BLaER1 treated with 17β-estradiol and CSF1 and Interleukin-3, amounts not matched to agents 10 nM and 100 nM (cell line): ENCODE results near the gene TET1.

ENCODE experiments used
- H3K27ac ChIP-seq, 11 experiments: shearing (Covaris generic); formaldehyde crosslinking; 2 replicates each; pipeline ENCODE4 v1.8.1; 2022
- H3K27me3 ChIP-seq, 11 experiments: shearing (Covaris generic); formaldehyde crosslinking; 2 replicates each; pipeline ENCODE4 v1.8.1; 2022
- H3K36me3 ChIP-seq, 11 experiments: shearing (Covaris generic); formaldehyde crosslinking; 2 replicates each; pipeline ENCODE4 v1.8.1; 2022
- H3K4me1 ChIP-seq, 10 experiments: shearing (Covaris generic); formaldehyde crosslinking; 2 replicates each; pipeline ENCODE4 v1.8.1; 2022
- H3K4me2 ChIP-seq, 11 experiments: shearing (Covaris generic); formaldehyde crosslinking; 2 replicates each; pipeline ENCODE4 v1.8.1; 2022
- H3K4me3 ChIP-seq, 10 experiments: shearing (Covaris generic); formaldehyde crosslinking; 2 replicates each; pipeline ENCODE4 v1.8.1; 2022
- H3K9ac ChIP-seq, 11 experiments: shearing (Covaris generic); formaldehyde crosslinking; 2 replicates each; pipeline ENCODE4 v1.8.1; 2022
- H3K9me3 ChIP-seq, 11 experiments: shearing (Covaris generic); formaldehyde crosslinking; replicated peaks in 1 of 11; 2 replicates each; pipeline ENCODE4 v1.8.1; 2022
- H4K20me1 ChIP-seq, 11 experiments: shearing (Covaris generic); formaldehyde crosslinking; 2 replicates each; pipeline ENCODE4 v1.8.1; 2022
- Cebpa-rat ChIP-seq, 11 experiments: shearing (Covaris generic); IDR thresholded peaks; 2 replicates each; pipeline ENCODE4 v1.8.1; 2022

TET1 gene

DNA sequence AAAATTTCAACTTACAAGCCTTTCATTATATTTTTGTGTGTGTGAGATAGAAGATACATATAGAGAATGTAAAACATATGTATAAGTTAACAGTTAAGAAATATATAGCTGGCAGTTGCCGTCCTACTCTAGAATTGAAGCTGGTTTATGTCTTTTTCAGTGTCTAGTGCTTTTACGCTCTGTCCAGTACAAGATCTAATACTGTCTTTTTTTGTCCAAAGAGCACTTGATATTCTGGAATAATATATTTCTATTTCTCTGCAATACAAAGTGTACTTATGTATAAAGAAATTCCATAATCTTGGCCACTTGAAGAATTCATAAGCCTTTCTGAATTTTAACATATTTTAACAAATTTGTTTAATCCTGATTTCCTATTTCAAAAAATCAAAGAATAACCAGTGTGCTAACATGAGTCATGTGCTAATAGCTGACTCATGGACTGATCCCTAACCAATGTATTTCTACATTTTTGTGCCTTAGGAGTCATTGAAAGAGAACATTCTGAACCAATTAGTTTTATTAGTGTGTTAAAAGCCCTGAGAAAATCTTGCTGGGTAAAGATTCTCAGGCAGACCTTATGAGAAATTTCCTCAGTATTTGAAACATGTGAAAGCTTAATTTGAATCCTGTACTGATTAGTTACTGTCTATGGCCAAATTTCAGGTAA lies 87.7 kb downstream of the TET1 start:
- Histone ChIP-seq H3K4me2 (no peak overlapping the region), H3K9ac (no peak overlapping the region), H4K20me1 (no peaks in the 10 kb centered on the region; a peak in 1 of 22 replicates), H3K4me3 (no peak overlapping the region), H3K9me3 (no peaks in the 10 kb centered on the region), H3K27me3 (no peaks in the 10 kb centered on the region), H3K36me3 (no peaks in the 10 kb centered on the region), H3K27ac (no peak overlapping the region), H3K4me1 (no peaks in the 10 kb centered on the region)
- TF ChIP-seq Cebpa-rat (IDR thresholded peaks at IDR 0.05), result no peak

DNA sequence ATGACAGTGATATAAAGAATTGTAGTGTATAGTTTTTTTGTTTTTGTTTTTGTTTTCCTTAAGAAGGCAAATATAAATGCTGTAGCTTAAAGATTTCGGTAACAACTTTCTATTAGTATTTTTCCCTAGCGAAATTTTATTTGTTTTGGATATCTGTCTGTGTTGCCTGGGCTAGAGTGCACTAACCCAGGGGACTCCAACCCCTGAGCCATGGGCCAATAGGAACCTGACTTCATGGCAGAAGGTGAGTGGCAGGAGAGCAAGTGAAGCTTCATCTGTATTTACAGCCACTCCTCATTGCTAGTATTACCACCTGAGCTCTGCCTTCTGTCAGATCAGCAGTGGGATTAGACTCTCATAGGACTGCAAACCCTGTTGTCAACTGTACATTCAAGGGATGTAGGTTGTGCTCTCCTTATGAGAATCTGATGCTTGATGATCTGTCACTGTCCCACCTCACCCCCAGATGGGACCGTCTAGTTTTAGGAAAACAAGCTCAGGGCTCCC lies 95.5 kb downstream of the TET1 start:
- no peaks in the 10 kb centered on the region for H3K4me1 ChIP-seq
- H3K4me2 ChIP-seq, result no peak overlapping the region
- no peak for TF ChIP-seq Cebpa-rat (IDR thresholded peaks at IDR 0.05)
- no peak overlapping the region for H3K4me3 ChIP-seq
- H3K27me3 ChIP-seq, result no peaks in the 10 kb centered on the region
- H3K9ac ChIP-seq, result no peak overlapping the region
- peaks cover 0 to 11% (median 4%) of the 10 kb centered on the region in 11 experiments; a peak in 7 of 22 replicates for H3K9me3 ChIP-seq
- no peaks in the 10 kb centered on the region for H4K20me1 ChIP-seq
- no peak overlapping the region for H3K27ac ChIP-seq
- no peaks in the 10 kb centered on the region for H3K36me3 ChIP-seq

DNA sequence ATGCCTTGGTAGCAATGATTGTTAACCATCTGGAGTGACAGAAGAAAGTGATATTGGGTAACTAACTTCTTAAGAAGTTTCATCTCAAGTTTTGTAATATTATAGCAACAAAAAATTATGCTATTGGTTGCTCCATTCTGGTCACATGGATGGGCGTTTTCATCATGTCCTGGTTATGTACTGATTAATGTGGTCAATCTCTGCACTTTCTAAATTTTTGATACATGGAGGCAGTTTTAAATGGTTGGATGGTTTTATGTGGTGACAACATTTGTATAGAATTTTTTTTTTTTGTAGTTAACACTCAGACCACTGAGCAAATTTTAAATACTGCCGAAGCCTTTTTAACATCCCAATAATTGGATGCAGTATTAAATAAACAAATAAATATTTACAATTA lies 105.7 kb downstream of the TET1 start:
- no peak overlapping the region for H3K9ac ChIP-seq
- no peaks in the 10 kb centered on the region for H3K4me1 ChIP-seq
- H3K4me3 ChIP-seq, result no peak overlapping the region
- no peak overlapping the region for H3K27ac ChIP-seq
- no peaks in the 10 kb centered on the region for H4K20me1 ChIP-seq
- H3K36me3 ChIP-seq, result no peaks in the 10 kb centered on the region
- no peaks in the 10 kb centered on the region for H3K9me3 ChIP-seq
- TF ChIP-seq Cebpa-rat (IDR thresholded peaks at IDR 0.05), result no peak
- H3K27me3 ChIP-seq, result no peaks in the 10 kb centered on the region
- H3K4me2 ChIP-seq, result no peak overlapping the region

DNA sequence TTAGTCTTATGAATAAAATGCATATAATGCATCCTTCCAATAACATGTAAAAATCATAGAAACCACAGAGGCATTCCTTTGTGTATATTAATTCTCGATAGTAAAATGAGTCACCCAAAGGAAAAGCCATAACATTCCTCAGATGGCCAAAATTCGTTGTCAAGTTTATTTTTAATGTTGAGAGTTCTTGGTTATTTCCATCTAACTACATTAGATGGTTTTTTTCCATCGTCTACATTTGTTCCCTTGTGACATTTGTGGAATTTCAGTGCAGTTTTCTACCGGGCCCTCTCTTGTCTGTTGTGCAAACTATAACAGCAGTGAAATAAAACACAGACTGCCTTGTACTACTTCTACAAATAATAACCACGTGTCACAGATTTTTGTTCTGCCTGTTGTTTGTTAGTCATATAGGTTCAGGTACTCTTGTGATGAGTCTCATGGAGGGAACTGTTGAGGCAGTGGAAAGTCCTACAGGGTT lies 106.2 kb downstream of the TET1 start:
- Histone ChIP-seq H3K4me2 (no peak overlapping the region), H3K9ac (no peak overlapping the region), H3K4me1 (no peaks in the 10 kb centered on the region), H3K36me3 (no peaks in the 10 kb centered on the region), H3K27me3 (no peaks in the 10 kb centered on the region), H3K27ac (no peak overlapping the region), H3K9me3 (no peaks in the 10 kb centered on the region), H3K4me3 (no peak overlapping the region), H4K20me1 (no peaks in the 10 kb centered on the region)
- TF ChIP-seq Cebpa-rat (IDR thresholded peaks at IDR 0.05), result no peak

DNA sequence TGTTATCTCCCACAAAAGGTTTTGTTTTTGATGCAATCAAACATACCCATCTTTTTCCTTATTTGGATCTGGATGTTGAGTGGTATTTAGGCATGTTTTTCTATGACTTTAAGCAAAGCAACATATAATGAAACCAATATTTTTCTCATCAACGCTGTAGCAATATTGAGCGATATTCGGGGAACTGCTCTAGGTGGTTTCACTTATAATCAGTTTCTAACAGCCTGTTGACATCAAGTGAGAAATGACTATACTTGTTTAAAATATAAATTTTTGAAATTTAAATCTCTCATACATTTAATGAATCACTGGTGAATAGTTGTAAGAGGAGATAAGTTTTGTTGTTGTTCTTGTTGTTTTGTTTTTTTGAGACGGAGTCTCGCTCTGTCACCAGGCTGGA lies 108.1 kb downstream of the TET1 start:
- Histone ChIP-seq H3K4me2 (no peak overlapping the region), H3K27me3 (no peaks in the 10 kb centered on the region), H3K9me3 (no peaks in the 10 kb centered on the region), H3K36me3 (no peaks in the 10 kb centered on the region), H3K9ac (no peak overlapping the region), H3K4me3 (no peak overlapping the region), H3K4me1 (no peaks in the 10 kb centered on the region), H3K27ac (no peak overlapping the region), H4K20me1 (no peaks in the 10 kb centered on the region)
- no peak for TF ChIP-seq Cebpa-rat (IDR thresholded peaks at IDR 0.05)

DNA sequence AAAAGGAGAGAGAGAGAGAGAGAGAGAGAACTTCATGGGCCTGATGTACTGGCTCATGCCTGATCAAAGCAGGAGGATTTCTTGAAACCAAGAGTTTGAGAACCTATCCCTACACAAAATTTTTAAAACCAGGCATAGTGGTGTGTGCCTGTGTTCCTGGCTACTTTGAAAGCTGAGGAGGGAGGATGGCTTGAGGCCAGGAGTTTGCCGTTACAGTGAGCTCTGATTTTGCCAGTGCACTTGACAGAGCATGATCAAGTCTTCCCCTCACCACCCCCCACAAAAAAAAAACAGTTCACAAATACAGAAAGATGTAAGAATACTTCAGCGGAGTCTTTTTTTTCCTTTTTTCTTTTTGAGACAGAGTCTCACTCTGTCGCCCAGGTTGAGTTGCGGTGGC lies 108.8 kb downstream of the TET1 start:
- Histone ChIP-seq H3K4me3 (no peak overlapping the region), H3K9ac (no peak overlapping the region), H3K27ac (no peak overlapping the region), H4K20me1 (no peaks in the 10 kb centered on the region), H3K4me2 (no peak overlapping the region), H3K27me3 (no peaks in the 10 kb centered on the region), H3K9me3 (no peaks in the 10 kb centered on the region), H3K36me3 (no peaks in the 10 kb centered on the region), H3K4me1 (no peaks in the 10 kb centered on the region)
- TF ChIP-seq Cebpa-rat (IDR thresholded peaks at IDR 0.05), result no peak

DNA sequence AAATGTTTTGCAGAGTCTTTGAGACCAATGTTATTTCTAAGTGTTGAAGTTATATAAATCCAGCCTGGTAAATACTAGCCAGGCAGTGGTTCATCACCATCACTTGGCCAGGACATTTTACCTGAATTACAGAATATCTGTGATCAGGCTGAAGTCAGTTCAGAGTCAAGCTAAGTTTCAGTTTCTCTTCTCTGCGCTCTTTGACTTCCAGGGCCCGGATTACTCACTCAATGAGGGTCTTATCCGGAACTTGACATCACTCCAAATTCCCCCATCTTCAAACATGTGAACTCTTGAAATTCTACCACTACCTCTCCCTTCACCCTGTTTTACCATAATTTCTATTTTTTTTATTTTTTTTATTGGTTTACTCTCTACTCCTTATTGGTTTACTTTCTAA lies 124.3 kb downstream of the TET1 start:
- H3K9ac ChIP-seq, result no peak overlapping the region
- H3K9me3 ChIP-seq, result no peaks in the 10 kb centered on the region
- H3K4me1 ChIP-seq, result no peaks in the 10 kb centered on the region
- H4K20me1 ChIP-seq, result no peaks in the 10 kb centered on the region
- H3K4me3 ChIP-seq, result no peak overlapping the region
- no peaks in the 10 kb centered on the region for H3K36me3 ChIP-seq
- H3K27ac ChIP-seq, result no peak overlapping the region
- no peaks in the 10 kb centered on the region for H3K27me3 ChIP-seq
- TF ChIP-seq Cebpa-rat (IDR thresholded peaks at IDR 0.05), result no peak
- H3K4me2 ChIP-seq, result no peak overlapping the region

DNA sequence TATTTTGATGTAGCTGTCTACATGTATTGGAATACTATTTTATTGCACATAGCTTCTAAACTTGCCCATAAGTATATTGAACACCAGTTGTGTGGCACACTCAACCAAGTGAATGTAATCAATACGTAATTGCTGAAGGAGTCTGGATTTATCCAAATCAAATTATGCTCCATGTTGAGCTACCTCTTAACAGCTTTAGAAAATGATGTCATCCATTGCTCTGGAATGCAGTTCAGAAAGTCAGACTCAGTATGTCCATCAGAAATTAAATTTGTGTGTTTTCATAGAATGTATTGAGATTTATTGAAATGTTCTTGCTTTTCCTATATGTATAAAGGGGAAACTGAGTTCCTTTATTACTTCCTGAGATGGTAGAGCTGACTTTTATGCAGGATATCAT lies 135.9 kb downstream of the TET1 start:
- Histone ChIP-seq H4K20me1 (no peaks in the 10 kb centered on the region), H3K4me2 (no peak overlapping the region)

DNA sequence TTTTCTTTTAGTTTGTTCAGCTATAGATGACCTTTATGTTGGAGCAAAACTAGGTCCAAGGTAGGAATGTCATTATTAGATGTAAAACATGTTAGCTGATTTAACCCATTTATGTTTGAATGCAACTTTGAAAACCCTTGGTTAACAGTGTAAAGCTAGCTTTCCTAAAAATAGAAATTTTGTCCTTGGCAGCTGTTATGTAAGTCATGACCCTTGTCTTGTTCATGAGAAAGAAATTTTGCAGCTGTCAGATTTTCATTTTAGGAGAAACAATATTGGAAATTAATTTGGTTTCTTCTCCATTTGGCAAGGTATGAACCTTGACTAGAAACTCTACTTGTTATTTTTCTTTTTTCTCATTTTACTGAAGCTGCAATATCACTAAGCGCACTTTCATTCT lies 137.0 kb downstream of the TET1 start:
- Histone ChIP-seq H3K9ac (no peak overlapping the region), H3K4me2 (no peak overlapping the region), H3K27ac (no peak overlapping the region), H3K36me3 (no peaks in the 10 kb centered on the region), H3K27me3 (no peaks in the 10 kb centered on the region), H3K9me3 (no peaks in the 10 kb centered on the region), H3K4me1 (no peaks in the 10 kb centered on the region), H4K20me1 (no peaks in the 10 kb centered on the region), H3K4me3 (no peak overlapping the region)
- no peak for TF ChIP-seq Cebpa-rat (IDR thresholded peaks at IDR 0.05)

More for the DNA sequence above, 135.9 kb downstream of the TET1 start:
- Histone ChIP-seq H3K27ac (no peak overlapping the region), H3K27me3 (no peaks in the 10 kb centered on the region), H3K36me3 (no peaks in the 10 kb centered on the region), H3K9ac (no peak overlapping the region), H3K4me3 (no peak overlapping the region), H3K4me1 (no peaks in the 10 kb centered on the region), H3K9me3 (no peaks in the 10 kb centered on the region)
- no peak for TF ChIP-seq Cebpa-rat (IDR thresholded peaks at IDR 0.05)

DNA sequence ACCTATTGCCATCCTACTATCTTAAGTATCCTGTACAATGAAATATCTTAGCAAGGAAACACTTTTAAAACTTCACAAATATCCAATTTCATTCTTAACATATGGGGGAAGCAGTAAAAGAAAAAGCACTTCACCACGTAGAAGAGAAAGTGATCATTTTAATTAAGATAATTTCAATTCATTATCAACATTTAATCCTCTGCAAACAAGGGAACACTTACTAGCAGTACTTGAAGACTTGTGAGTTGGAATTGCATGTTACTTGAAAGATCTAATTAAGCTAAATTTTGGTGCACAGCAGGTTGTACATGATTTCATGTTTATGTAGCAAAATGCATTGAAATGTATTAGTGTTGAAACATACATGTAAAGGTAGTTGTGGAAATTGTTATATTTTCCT lies 140.1 kb downstream of the TET1 start:
- no peak for TF ChIP-seq Cebpa-rat (IDR thresholded peaks at IDR 0.05)
- H3K27ac ChIP-seq, result no peak overlapping the region
- H3K4me3 ChIP-seq, result no peak overlapping the region
- H3K36me3 ChIP-seq, result no peaks in the 10 kb centered on the region
- no peak overlapping the region for H3K4me2 ChIP-seq
- no peaks in the 10 kb centered on the region for H3K27me3 ChIP-seq
- H3K4me1 ChIP-seq, result no peaks in the 10 kb centered on the region
- H3K9me3 ChIP-seq, result no peaks in the 10 kb centered on the region
- no peak overlapping the region for H3K9ac ChIP-seq
- H4K20me1 ChIP-seq, result no peaks in the 10 kb centered on the region
